GM21737 (cell line): Measurements from ENCODE around the gene ARX.

ENCODE experiments used
- ATAC-seq: cut with Tn5 transposase; IDR thresholded peaks from one replicate; pipeline ENCODE4 v1.9.1; 2021; ENCODE audit warnings: mild to moderate bottlenecking, moderate library complexity; ENCODE audit not compliant: unreplicated experiment

Gene ARX

GRCh38 chrX:25016938-25017598 is 1.3 kb upstream of the ARX start:
- no peak for ATAC-seq

- no peak for ATAC-seq
Measured at GRCh38 chrX:25016361-25016671, 551 bp upstream of the ARX start.

- ATAC-seq: no peak
Measured at GRCh38 chrX:25014366-25014838, 1.4 kb downstream of the ARX start.

- no peak for ATAC-seq
Measured at GRCh38 chrX:25013632-25014365, 2.0 kb downstream of the ARX start.

GRCh38 chrX:25012793-25013631 is 2.8 kb downstream of the ARX start:
- no peak for ATAC-seq

- ATAC-seq: no peak
Measured at GRCh38 chrX:25012433-25012735, 3.4 kb downstream of the ARX start.

- no peak for ATAC-seq
Measured at GRCh38 chrX:25011589-25012432, 4.0 kb downstream of the ARX start.

- no peak for ATAC-seq
Measured at GRCh38 chrX:25010784-25011588, 4.8 kb downstream of the ARX start.

GRCh38 chrX:25009407-25009806 is 6.4 kb downstream of the ARX start:
- ATAC-seq: no peak

- no peak for ATAC-seq
Measured at GRCh38 chrX:25007059-25008053, 8.4 kb downstream of the ARX start.

GRCh38 chrX:25006586-25007058 is 9.1 kb downstream of the ARX start:
- ATAC-seq: no peak

- ATAC-seq: no peak
Measured at GRCh38 chrX:25005382-25006185, 10.2 kb downstream of the ARX start.

- no peak for ATAC-seq
Measured at GRCh38 chrX:25005034-25005381, 10.8 kb downstream of the ARX start.

- ATAC-seq: no peak
Measured at GRCh38 chrX:25004485-25005032, 11.2 kb downstream of the ARX start.

- no peak for ATAC-seq
Measured at GRCh38 chrX:25004040-25004439, 11.7 kb downstream of the ARX start.

GRCh38 chrX:25003066-25003849 is 12.5 kb downstream of the ARX start:
- ATAC-seq: no peak

GRCh38 chrX:25002661-25003020 is 13.1 kb downstream of the ARX start:
- no peak for ATAC-seq
